H1 (cell line): ENCODE measurements around the gene VMP1. TPM values are rescaled to one million over a fixed set of nuclear protein-coding genes. Genes with fewer than 3 reads are reported as not detected.
"Not testable (repeated sequence)": the region's sequence is repeated elsewhere in the genome, so short reads cannot be mapped to it uniquely, and the experiment has no call there.

ENCODE experiments used
- CTCF ChIA-PET: fragments of 300-600 bp; sonication (Branson Sonifier 250); formaldehyde crosslinking; loops from one replicate; lab custom pipeline; 2021; ENCODE audit not compliant: partially characterized antibody; lab: Charles Lee
- POLR2A ChIA-PET: fragments of 300-600 bp; sonication (Branson Sonifier 250); formaldehyde crosslinking; loops from one replicate; lab custom pipeline; 2021; ENCODE audit warnings: inconsistent platforms; ENCODE audit not compliant: partially characterized antibody; lab: Charles Lee
- DNase-seq, 2 experiments: peaks; one replicate each; pipeline versions ENCODE4 v3.0.0 to v3.0.0-alpha.2; 2010 to 2022; ENCODE audit warnings: low spot score in 2 of 2, low read depth in 1 of 2, mixed read lengths in 1 of 2
- FAIRE-seq: peaks from 2 replicates; lab custom pipeline; 2011; peaks lifted over from hg19 to GRCh38; lab: Jason Lieb, UNC
- H2AFZ ChIP-seq: 2 replicates; pipeline ENCODE4 v1.8.1; 2012; ENCODE audit warnings: low read length, inconsistent platforms
- H2AK5ac ChIP-seq: 2 replicates; pipeline ENCODE4 v1.6.1; 2013; ENCODE audit warnings: low read depth, low read length
- H2BK120ac ChIP-seq: replicated peaks from 2 replicates; pipeline ENCODE3; 2013; ENCODE audit warnings: low read depth, low read length, inconsistent platforms
- H2BK12ac ChIP-seq: 2 replicates; pipeline ENCODE4 v1.6.1; 2013; ENCODE audit warnings: low read depth, low read length
- H2BK15ac ChIP-seq: 2 replicates; pipeline ENCODE4 v1.6.1; 2013; ENCODE audit warnings: low read length
- H2BK20ac ChIP-seq: 2 replicates; pipeline ENCODE4 v1.6.1; 2013; ENCODE audit warnings: low read length
- H2BK5ac ChIP-seq: 2 replicates; pipeline ENCODE4 v1.6.1; 2013; ENCODE audit warnings: low read depth, low read length
- H3K14ac ChIP-seq: 2 replicates; pipeline ENCODE4 v1.6.1; 2013; ENCODE audit warnings: inconsistent platforms; ENCODE audit not compliant: insufficient read length
- H3K18ac ChIP-seq: 2 replicates; pipeline ENCODE4 v1.6.1; 2013; ENCODE audit warnings: low read length; ENCODE audit errors: extremely low read depth
- H3K23ac ChIP-seq: 2 replicates; pipeline ENCODE4 v1.6.1; 2013; ENCODE audit warnings: inconsistent platforms; ENCODE audit not compliant: insufficient read length
- H3K23me2 ChIP-seq: 2 replicates; pipeline ENCODE4 v1.6.1; 2013; ENCODE audit warnings: low read depth, low read length
- H3K27ac ChIP-seq: 2 replicates; pipeline ENCODE4 v1.6.1; 2011; ENCODE audit warnings: low read depth, low read length, inconsistent platforms
- H3K27me3 ChIP-seq, 4 experiments: replicated peaks in 1 of 4; 1 replicate in 1 of 4; 2 replicates in 3 of 4; pipeline versions ENCODE4 v1.6.1 to v1.8.1; 2011 to 2013; ENCODE audit warnings: low read length in 3 of 4, mild to moderate bottlenecking in 3 of 4, inconsistent platforms in 2 of 4, mixed read lengths in 2 of 4, moderate library complexity in 1 of 4; ENCODE audit not compliant: control insufficient read depth in 3 of 4, insufficient read depth in 3 of 4; ENCODE audit errors: extremely low read depth in 1 of 4
- H3K36me3 ChIP-seq, 4 experiments: 2 replicates each; pipeline versions ENCODE4 v1.6.1 to v1.8.1; 2011 to 2013; ENCODE audit warnings: mild to moderate bottlenecking in 4 of 4, low read length in 3 of 4, moderate library complexity in 2 of 4, control low read depth in 1 of 4, inconsistent platforms in 1 of 4; ENCODE audit not compliant: insufficient read depth in 4 of 4, control insufficient read depth in 2 of 4
- H3K4ac ChIP-seq: replicated peaks from 2 replicates; pipeline ENCODE3; 2013; ENCODE audit warnings: low read length, low read depth, mixed read lengths, inconsistent platforms; ENCODE audit not compliant: insufficient read length
- H3K4me1 ChIP-seq, 4 experiments: replicated peaks in 1 of 4; 1 replicate in 1 of 4; 2 replicates in 3 of 4; pipeline versions ENCODE4 v1.6.1 to v1.8.1; 2011 to 2013; ENCODE audit warnings: low read length in 3 of 4, inconsistent platforms in 2 of 4, mixed read lengths in 1 of 4; ENCODE audit not compliant: insufficient read depth in 4 of 4, control insufficient read depth in 3 of 4
- H3K4me2 ChIP-seq, 2 experiments: 2 replicates each; pipeline versions ENCODE4 v1.6.1 to v1.8.1; 2011 to 2013; ENCODE audit warnings: low read depth in 2 of 2, low read length in 2 of 2, control low read depth in 1 of 2, inconsistent platforms in 1 of 2, mild to moderate bottlenecking in 1 of 2; ENCODE audit not compliant: insufficient read depth in 1 of 2
- H3K4me3 ChIP-seq, 4 experiments: fragments of 200-600, 300-600 bp in 1 of 4; sonication (generic), shearing (Covaris generic), sonication (Bioruptor Twin) in 1 of 4; 2 replicates each; pipeline versions ENCODE4 v1.5.1 to v1.8.1; 2011 to 2016; ENCODE audit warnings: low read length in 4 of 4, low read depth in 3 of 4, control low read depth in 2 of 4, inconsistent platforms in 2 of 4, mild to moderate bottlenecking in 2 of 4, mixed read lengths in 1 of 4, moderate library complexity in 1 of 4; ENCODE audit not compliant: insufficient read depth in 2 of 4; ENCODE audit errors: extremely low read depth in 1 of 4
- H3K56ac ChIP-seq: replicated peaks from 2 replicates; pipeline ENCODE3; 2013; ENCODE audit warnings: low read depth, mild to moderate bottlenecking, mixed read lengths, low read length, inconsistent platforms; ENCODE audit not compliant: insufficient read length
- H3K79me1 ChIP-seq: 2 replicates; pipeline ENCODE4 v1.6.1; 2013; ENCODE audit warnings: low read depth, low read length, control low read depth
- H3K79me2 ChIP-seq, 2 experiments: 2 replicates each; pipeline versions ENCODE4 v1.6.1 to v1.8.1; 2012 to 2013; ENCODE audit warnings: low read length in 2 of 2, mild to moderate bottlenecking in 2 of 2, inconsistent platforms in 1 of 2; ENCODE audit not compliant: insufficient read depth in 2 of 2, control insufficient read depth in 1 of 2
- H3K9ac ChIP-seq, 4 experiments: replicated peaks in 1 of 4; 1 replicate in 1 of 4; 2 replicates in 3 of 4; pipeline versions ENCODE4 v1.6.1 to v1.8.1; 2011 to 2013; ENCODE audit warnings: low read depth in 3 of 4, low read length in 3 of 4, control low read depth in 2 of 4, mild to moderate bottlenecking in 2 of 4, moderate library complexity in 2 of 4, inconsistent platforms in 1 of 4; ENCODE audit errors: extremely low read depth in 1 of 4
- H3K9me3 ChIP-seq, 2 experiments: 2 replicates each; pipeline versions ENCODE4 v1.6.1 to v1.8.1; 2012 to 2013; ENCODE audit warnings: mild to moderate bottlenecking in 2 of 2, moderate library complexity in 2 of 2, control low read depth in 1 of 2, inconsistent platforms in 1 of 2, low read depth in 1 of 2, low read length in 1 of 2, mixed read lengths in 1 of 2; ENCODE audit not compliant: insufficient read depth in 2 of 2
- H4K20me1 ChIP-seq, 2 experiments: replicated peaks in 1 of 2; 2 replicates each; pipeline versions ENCODE3 to v1.8.1; 2011 to 2013; ENCODE audit warnings: inconsistent platforms in 2 of 2, low read length in 2 of 2, mild to moderate bottlenecking in 1 of 2; ENCODE audit not compliant: insufficient read depth in 2 of 2, control insufficient read depth in 1 of 2
- H4K5ac ChIP-seq: 2 replicates; pipeline ENCODE4 v1.6.1; 2013; ENCODE audit warnings: low read length, low read depth, mixed read lengths, inconsistent platforms; ENCODE audit not compliant: insufficient read length
- H4K8ac ChIP-seq: 2 replicates; pipeline ENCODE4 v1.8.0; 2013; ENCODE audit warnings: mild to moderate bottlenecking, moderate library complexity, low read length, inconsistent platforms; ENCODE audit not compliant: insufficient read depth; ENCODE audit errors: extremely low read depth
- H4K91ac ChIP-seq: replicated peaks from 2 replicates; pipeline ENCODE3; 2013; ENCODE audit warnings: low read length, mixed read lengths, inconsistent platforms; ENCODE audit not compliant: insufficient read length
- BACH1 ChIP-seq: IDR thresholded peaks from 2 replicates; pipeline ENCODE4 v1.6.1; 2012; ENCODE audit warnings: low read length, improper control_type of control experiment
- SIX5 ChIP-seq: IDR thresholded peaks from 2 replicates; pipeline ENCODE4 v1.6.1; 2011; ENCODE audit warnings: mild to moderate bottlenecking, low read depth, low read length
- whole genome bisulfite sequencing, 2 experiments: shearing (Covaris generic) in 1 of 2; methylation state at CpG; one replicate each; pipeline versions ENCODE4 v1.1.6 to v1.1.7; 2013 to 2015; ENCODE audit warnings: low lambda C conversion rate in 2 of 2, mixed read lengths in 2 of 2, inconsistent platforms in 1 of 2, low coverage in 1 of 2, missing lambda C conversion rate in 1 of 2; ENCODE audit not compliant: insufficient replicate concordance in 2 of 2, insufficient coverage in 1 of 2, insufficient read length in 1 of 2; ENCODE audit errors: extremely low coverage in 1 of 2, missing lambda C conversion rate in 1 of 2; 5-methylcytosine and 5-hydroxymethylcytosine counted together
- polyA plus RNA-seq, 7 experiments: library from polyadenylated mRNA; depleted of rRNA in 3 of 7; stranded (reverse) in 5 of 7; unstranded in 2 of 7; fragments of >200 nt in 5 of 7; fragments of 200-250 nt in 2 of 7; gene quantifications; 1 replicate in 5 of 7; 2 replicates in 1 of 7; 4 replicates in 1 of 7; pipeline versions ENCODE4 v1.2.1 to v1.2.3, GENCODE V29; 2011 to 2013; ENCODE audit warnings: missing spikeins in 2 of 7, mixed read lengths in 2 of 7
- total RNA-seq: library from RNA; stranded (reverse); fragmentation: NEBNext Ultra II Directional; extraction: Animal tissue kit (Norgen Biotek cat#: 25700); gene quantifications from 2 replicates; pipeline ENCODE4 v1.2.1, GENCODE V29; 2021

The VMP1 gene
- total and polyA plus RNA-seq, 2 of the 8 experiments (the other 6 are each of a cell fraction or from before 2014, with no cell fraction given) = 45.0 to 92.7 TPM

- TF ChIP-seq SIX5 (no peak), BACH1 (no peak)
Observed at GRCh38 chr17:59791603-59792457, 84.4 kb downstream of the VMP1 start (continued).

GRCh38 chr17:59792458-59792823, 85.0 kb downstream of the VMP1 start:
- not testable (repeated sequence) for H3K4ac ChIP-seq, H3K4me3 ChIP-seq, H3K4me1 ChIP-seq, H4K91ac ChIP-seq, FAIRE-seq, H2BK20ac ChIP-seq, H2AK5ac ChIP-seq, H3K79me2 ChIP-seq, DNase-seq, H2BK15ac ChIP-seq, H3K14ac ChIP-seq, H2BK5ac ChIP-seq, H3K18ac ChIP-seq, H3K9me3 ChIP-seq, H3K56ac ChIP-seq, H3K27ac ChIP-seq, H2AFZ ChIP-seq, H3K23me2 ChIP-seq, H3K79me1 ChIP-seq, H4K5ac ChIP-seq, H2BK120ac ChIP-seq, H3K4me2 ChIP-seq, H2BK12ac ChIP-seq, H3K23ac ChIP-seq, H4K20me1 ChIP-seq, H4K8ac ChIP-seq, H3K36me3 ChIP-seq, H3K9ac ChIP-seq, H3K27me3 ChIP-seq
- CTCF ChIA-PET = interaction anchor here (0.6 kb wide), 1 partner anchor 85 kb away, joined by 3 read pairs; the partner anchor contains the start of gene PTRH2
- POLR2A ChIA-PET = interaction anchor here (0.8 kb wide), 1 partner anchor 47 kb away, joined by 3 read pairs; no protein-coding TSS in a partner anchor
- WGBS, 2 experiments = 95% methylated on average over 8 of the region's 10 CpGs; no CpG with 5 or more reads in 1 of the 2 experiments
